Liver (tissue), 3 donors: Measurements from ENCODE around the gene RBM39.

Source experiments
- CTCF ChIP-seq: fragments of 150-350 bp; IDR thresholded peaks from 2 replicates; pipeline ENCODE4 v1.5.1; 2017; ENCODE audit warnings: improper control_type of control experiment, low read depth, low read length; ENCODE audit not compliant: missing input control
- EGR1 ChIP-seq, 2 donors: IDR thresholded peaks; 2 replicates each; pipeline ENCODE4 v1.6.1; 2016 to 2018; ENCODE audit warnings: antibody characterized with exemption in 2 of 2, low read depth in 2 of 2
- FOXA1 ChIP-seq: IDR thresholded peaks from 2 replicates; pipeline ENCODE4 v1.6.1; 2016; ENCODE audit warnings: antibody characterized with exemption
- GABPA ChIP-seq, 2 donors: IDR thresholded peaks in 1 of 2; conservative IDR thresholded peaks in 1 of 2; 2 replicates each; pipeline ENCODE4 v1.6.1; 2016; ENCODE audit warnings: antibody characterized with exemption in 2 of 2, mild to moderate bottlenecking in 1 of 2, moderate library complexity in 1 of 2
- HNF4G ChIP-seq: IDR thresholded peaks from 2 replicates; pipeline ENCODE4 v1.6.1; 2016; ENCODE audit warnings: antibody characterized with exemption
- JUND ChIP-seq, 2 donors: IDR thresholded peaks; 2 replicates each; pipeline ENCODE4 v1.6.1; 2016; ENCODE audit warnings: antibody characterized with exemption in 2 of 2
- REST ChIP-seq: IDR thresholded peaks from 2 replicates; pipeline ENCODE4 v1.6.1; 2016; ENCODE audit warnings: antibody characterized with exemption, mild to moderate bottlenecking
- RXRA ChIP-seq, 2 donors: IDR thresholded peaks; 2 replicates each; pipeline ENCODE4 v1.6.1; 2017 to 2018; ENCODE audit warnings: antibody characterized with exemption in 2 of 2, mild to moderate bottlenecking in 1 of 2
- SP1 ChIP-seq: IDR thresholded peaks from 2 replicates; pipeline ENCODE4 v1.6.1; 2018; ENCODE audit warnings: antibody characterized with exemption, mild to moderate bottlenecking
- TAF1 ChIP-seq: conservative IDR thresholded peaks from 2 replicates; pipeline ENCODE4 v1.6.1; 2016; ENCODE audit warnings: antibody characterized with exemption, mild to moderate bottlenecking
- YY1 ChIP-seq: IDR thresholded peaks from 2 replicates; pipeline ENCODE4 v1.6.1; 2016; ENCODE audit warnings: antibody characterized with exemption, mild to moderate bottlenecking
- TF ChIP-seq, protein P1 (sequence below): IDR thresholded peaks from 2 replicates; pipeline ENCODE4 v1.6.1; 2016; ENCODE audit warnings: antibody characterized with exemption
- TF ChIP-seq, protein P2 (sequence below): IDR thresholded peaks from 2 replicates; pipeline ENCODE4 v1.6.1; 2016; ENCODE audit warnings: antibody characterized with exemption
- TF ChIP-seq, protein P3 (sequence below): IDR thresholded peaks from 2 replicates; pipeline ENCODE4 v1.6.1; 2016; ENCODE audit warnings: antibody characterized with exemption
- donor health status: healthy.
- donor health status: healthy.

GRCh38 chr20:35708502-35708901, 33.6 kb downstream of the RBM39 start:
- TF ChIP-seq CTCF (no peak), REST (no peak), RXRA (IDR thresholded peaks at IDR 0.05) (no peak), YY1 (no peak), GABPA (IDR thresholded peaks at IDR 0.05 in 1 of 2, conservative IDR thresholded peaks at IDR 0.05 in 1 of 2) (no peak), SP1 (no peak), JUND (IDR thresholded peaks at IDR 0.05) (no peak), EGR1 (IDR thresholded peaks at IDR 0.05; ENCODE audit: low read depth in 2 of 2) (no peak), TAF1 (no peak), HNF4G (no peak), FOXA1 (no peak)
- TF ChIP-seq, protein P1, sequence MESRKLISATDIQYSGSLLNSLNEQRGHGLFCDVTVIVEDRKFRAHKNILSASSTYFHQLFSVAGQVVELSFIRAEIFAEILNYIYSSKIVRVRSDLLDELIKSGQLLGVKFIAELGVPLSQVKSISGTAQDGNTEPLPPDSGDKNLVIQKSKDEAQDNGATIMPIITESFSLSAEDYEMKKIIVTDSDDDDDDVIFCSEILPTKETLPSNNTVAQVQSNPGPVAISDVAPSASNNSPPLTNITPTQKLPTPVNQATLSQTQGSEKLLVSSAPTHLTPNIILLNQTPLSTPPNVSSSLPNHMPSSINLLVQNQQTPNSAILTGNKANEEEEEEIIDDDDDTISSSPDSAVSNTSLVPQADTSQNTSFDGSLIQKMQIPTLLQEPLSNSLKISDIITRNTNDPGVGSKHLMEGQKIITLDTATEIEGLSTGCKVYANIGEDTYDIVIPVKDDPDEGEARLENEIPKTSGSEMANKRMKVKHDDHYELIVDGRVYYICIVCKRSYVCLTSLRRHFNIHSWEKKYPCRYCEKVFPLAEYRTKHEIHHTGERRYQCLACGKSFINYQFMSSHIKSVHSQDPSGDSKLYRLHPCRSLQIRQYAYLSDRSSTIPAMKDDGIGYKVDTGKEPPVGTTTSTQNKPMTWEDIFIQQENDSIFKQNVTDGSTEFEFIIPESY, result no peak
- TF ChIP-seq, protein P2, sequence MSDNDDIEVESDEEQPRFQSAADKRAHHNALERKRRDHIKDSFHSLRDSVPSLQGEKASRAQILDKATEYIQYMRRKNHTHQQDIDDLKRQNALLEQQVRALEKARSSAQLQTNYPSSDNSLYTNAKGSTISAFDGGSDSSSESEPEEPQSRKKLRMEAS, result no peak
- TF ChIP-seq, protein P3, sequence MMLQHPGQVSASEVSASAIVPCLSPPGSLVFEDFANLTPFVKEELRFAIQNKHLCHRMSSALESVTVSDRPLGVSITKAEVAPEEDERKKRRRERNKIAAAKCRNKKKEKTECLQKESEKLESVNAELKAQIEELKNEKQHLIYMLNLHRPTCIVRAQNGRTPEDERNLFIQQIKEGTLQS, result no peak
